Type B pancreatic cell (in vitro differentiated cells): ENCODE measurements around the gene RTN4. TPM values are rescaled to one million over a fixed set of nuclear protein-coding genes. Genes with fewer than 3 reads are reported as not detected.

Source experiments
- DNase-seq: peaks from one replicate; pipeline ENCODE4 v3.0.0; 2021; ENCODE audit warnings: mixed read lengths; ENCODE audit not compliant: unreplicated experiment; ENCODE audit errors: extremely low spot score
- H3K27ac Mint-ChIP-seq: 2 replicates; pipeline ENCODE4 v1.8.0; 2021; ENCODE audit warnings: mild to moderate bottlenecking, mixed read lengths
- H3K27me3 Mint-ChIP-seq: 2 replicates; pipeline ENCODE4 v1.8.0; 2021; ENCODE audit warnings: mixed read lengths
- H3K36me3 Mint-ChIP-seq: 2 replicates; pipeline ENCODE4 v1.8.0; 2021; ENCODE audit warnings: mixed read lengths
- H3K4me1 Mint-ChIP-seq: one replicate; pipeline ENCODE4 v1.8.0; 2021; ENCODE audit warnings: mixed read lengths; ENCODE audit not compliant: unreplicated experiment
- H3K4me3 Mint-ChIP-seq: 2 replicates; pipeline ENCODE4 v1.8.0; 2021; ENCODE audit warnings: mild to moderate bottlenecking, mixed read lengths
- H3K9me3 Mint-ChIP-seq: 2 replicates; pipeline ENCODE4 v1.8.0; 2021; ENCODE audit warnings: mixed read lengths
- CTCF ChIP-seq: fragments of 200-600 bp; sonication (generic); conservative IDR thresholded peaks from 2 replicates; pipeline ENCODE4 v1.5.0; 2021; ENCODE audit warnings: antibody characterized with exemption, mild to moderate bottlenecking
- total RNA-seq: library from RNA; stranded (reverse); gene quantifications from 2 replicates; pipeline ENCODE4 v1.2.1, GENCODE V29; 2021; ENCODE audit warnings: low replicate concordance

RTN4 gene
- total RNA-seq, 1 donor from 2014 or later, result 187 TPM

GRCh38 chr2:55022476-55022875, 27.8 kb downstream of the RTN4 start:
- TF ChIP-seq CTCF, result no peak
- no peak for DNase-seq
- Mint-ChIP-seq H3K36me3 (peaks cover 32% of the 10 kb centered on the region), H3K9me3 (no peaks in the 10 kb centered on the region), H3K4me1 (peaks cover 4% of the 10 kb centered on the region), H3K27ac (no peak overlapping the region), H3K4me3 (no peak overlapping the region), H3K27me3 (no peaks in the 10 kb centered on the region)

DNA sequence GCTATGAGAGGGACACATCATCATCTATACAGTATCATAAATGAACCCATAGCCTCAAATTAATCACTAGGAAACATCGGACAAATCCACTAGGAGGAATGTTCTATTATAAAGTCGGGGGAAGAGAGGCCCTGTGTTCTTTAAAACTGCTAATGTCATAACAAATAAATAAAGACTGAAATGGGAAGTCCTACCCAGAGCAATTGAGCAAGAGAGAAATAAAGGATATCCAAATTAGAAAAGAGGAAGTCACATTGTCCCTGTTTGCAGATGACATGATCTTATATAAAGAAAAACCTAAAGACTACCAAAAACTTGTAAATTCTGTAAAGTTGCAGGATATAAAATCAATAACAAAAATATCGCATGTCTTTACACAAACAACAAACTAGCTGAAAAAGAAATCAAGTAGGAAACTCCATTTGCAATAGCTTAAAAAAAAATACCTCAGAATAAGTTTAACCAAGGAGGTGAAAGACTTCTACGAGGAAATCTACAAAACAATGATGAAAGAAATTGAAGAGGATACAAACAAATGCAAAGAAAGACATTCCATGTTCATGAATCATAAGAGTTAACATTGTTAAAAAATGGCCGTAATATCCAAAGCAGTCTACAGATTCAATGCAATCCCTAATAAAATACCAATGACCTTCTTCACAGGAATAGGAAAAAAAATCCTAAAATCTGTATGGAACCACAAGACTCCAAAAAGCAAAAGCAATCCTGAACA, 30.6 kb downstream of the RTN4 start:
- Mint-ChIP-seq H3K4me1 (peaks cover 10% of the 10 kb centered on the region), H3K4me3 (no peak overlapping the region), H3K27me3 (no peaks in the 10 kb centered on the region), H3K9me3 (no peaks in the 10 kb centered on the region), H3K36me3 (peaks cover 32% of the 10 kb centered on the region), H3K27ac (no peak overlapping the region)
- TF ChIP-seq CTCF, result no peak
- no peak for DNase-seq

- Mint-ChIP-seq H3K27ac (no peak overlapping the region), H3K4me1 (peaks cover 15% of the 10 kb centered on the region), H3K36me3 (peaks cover 32% of the 10 kb centered on the region), H3K9me3 (no peaks in the 10 kb centered on the region), H3K4me3 (no peak overlapping the region), H3K27me3 (no peaks in the 10 kb centered on the region)
- no peak for TF ChIP-seq CTCF
- DNase-seq, result no peak
Measured at GRCh38 chr2:55018619-55019018, 31.6 kb downstream of the RTN4 start.

- no peak for TF ChIP-seq CTCF
- Mint-ChIP-seq H3K4me3 (no peak overlapping the region), H3K9me3 (no peaks in the 10 kb centered on the region), H3K27ac (no peak overlapping the region), H3K36me3 (peaks cover 32% of the 10 kb centered on the region), H3K4me1 (peaks cover 22% of the 10 kb centered on the region), H3K27me3 (no peaks in the 10 kb centered on the region)
- no peak for DNase-seq
Measured at GRCh38 chr2:55017880-55018279, 32.4 kb downstream of the RTN4 start.

- Mint-ChIP-seq H3K4me1 (peaks cover 27% of the 10 kb centered on the region), H3K4me3 (no peak overlapping the region), H3K27me3 (no peaks in the 10 kb centered on the region), H3K27ac (no peak overlapping the region), H3K9me3 (no peaks in the 10 kb centered on the region), H3K36me3 (peaks cover 32% of the 10 kb centered on the region)
- no peak for TF ChIP-seq CTCF
- no peak for DNase-seq
Measured at GRCh38 chr2:55017428-55017827, 32.8 kb downstream of the RTN4 start.
